Fibroblast of lung (primary cell): ENCODE measurements around the gene TLR8.

Experiments
- EZH2 ChIP-seq: IDR thresholded peaks from 2 replicates; pipeline ENCODE4 v1.5.1; 2012; ENCODE audit warnings: low read length, control low read depth, mild to moderate bottlenecking; ENCODE audit errors: missing control alignments
- TF ChIP-seq, protein P1 (sequence below), 2 donors: IDR thresholded peaks in 1 of 2; conservative IDR thresholded peaks in 1 of 2; 1 replicate in 1 of 2; 2 replicates in 1 of 2; pipeline ENCODE4 v1.5.1; 2011 to 2012; ENCODE audit warnings: low read length in 2 of 2, control low read depth in 1 of 2, inconsistent platforms in 1 of 2, low read depth in 1 of 2, mild to moderate bottlenecking in 1 of 2

- TF ChIP-seq, protein P1, sequence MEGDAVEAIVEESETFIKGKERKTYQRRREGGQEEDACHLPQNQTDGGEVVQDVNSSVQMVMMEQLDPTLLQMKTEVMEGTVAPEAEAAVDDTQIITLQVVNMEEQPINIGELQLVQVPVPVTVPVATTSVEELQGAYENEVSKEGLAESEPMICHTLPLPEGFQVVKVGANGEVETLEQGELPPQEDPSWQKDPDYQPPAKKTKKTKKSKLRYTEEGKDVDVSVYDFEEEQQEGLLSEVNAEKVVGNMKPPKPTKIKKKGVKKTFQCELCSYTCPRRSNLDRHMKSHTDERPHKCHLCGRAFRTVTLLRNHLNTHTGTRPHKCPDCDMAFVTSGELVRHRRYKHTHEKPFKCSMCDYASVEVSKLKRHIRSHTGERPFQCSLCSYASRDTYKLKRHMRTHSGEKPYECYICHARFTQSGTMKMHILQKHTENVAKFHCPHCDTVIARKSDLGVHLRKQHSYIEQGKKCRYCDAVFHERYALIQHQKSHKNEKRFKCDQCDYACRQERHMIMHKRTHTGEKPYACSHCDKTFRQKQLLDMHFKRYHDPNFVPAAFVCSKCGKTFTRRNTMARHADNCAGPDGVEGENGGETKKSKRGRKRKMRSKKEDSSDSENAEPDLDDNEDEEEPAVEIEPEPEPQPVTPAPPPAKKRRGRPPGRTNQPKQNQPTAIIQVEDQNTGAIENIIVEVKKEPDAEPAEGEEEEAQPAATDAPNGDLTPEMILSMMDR (conservative IDR thresholded peaks at IDR 0.05 in 1 of 2, IDR thresholded peaks at IDR 0.05 in 1 of 2; ENCODE audit: low read depth in 1 of 2, low read length in 2 of 2) = no peak
- TF ChIP-seq EZH2 = no peak
Observed at GRCh38 chrX:12955882-12956703, 49.7 kb downstream of the TLR8 start.
